Activated B cell treated with CpG ODN at 0.5 μM for 24 hours (primary cell): ENCODE measurements around the gene JARID2. TPM values are rescaled to one million over a fixed set of nuclear protein-coding genes. Genes with fewer than 3 reads are reported as not detected.

Experiments
- ATAC-seq: fragments of 200-7000 bp; cut with Tn5 transposase; one replicate; pipeline ENCODE4 v1.10.0; 2021; ENCODE audit warnings: low read depth, mild to moderate bottlenecking, moderate library complexity
- CTCF ChIA-PET: fragments of 350-600 bp; sonication (Branson Sonifier 250); formaldehyde crosslinking; loops from one replicate; lab custom pipeline; 2021; ENCODE audit warnings: antibody characterized with exemption; lab: Charles Lee
- POLR2A ChIA-PET: fragments of 350-600 bp; sonication (Branson Sonifier 250); formaldehyde crosslinking; loops from one replicate; lab custom pipeline; 2021; ENCODE audit warnings: antibody characterized with exemption; lab: Charles Lee
- DNase-seq: peaks from one replicate; pipeline ENCODE4 v3.0.0; 2022
- H3K27ac Mint-ChIP-seq: one replicate; pipeline ENCODE4 v1.8.0; 2020; ENCODE audit warnings: mixed read lengths
- H3K27me3 Mint-ChIP-seq: one replicate; pipeline ENCODE4 v1.8.0; 2021; ENCODE audit warnings: mixed read lengths
- H3K36me3 Mint-ChIP-seq: one replicate; pipeline ENCODE4 v1.8.0; 2021; ENCODE audit warnings: low read depth, mixed read lengths
- H3K4me1 Mint-ChIP-seq: one replicate; pipeline ENCODE4 v1.8.0; 2021; ENCODE audit warnings: mixed read lengths
- H3K4me3 Mint-ChIP-seq: one replicate; pipeline ENCODE4 v1.8.0; 2020; ENCODE audit warnings: mild to moderate bottlenecking, mixed read lengths
- H3K9me3 Mint-ChIP-seq: one replicate; pipeline ENCODE4 v1.8.0; 2020; ENCODE audit warnings: mixed read lengths
- intact Hi-C: fragments of 100-400 bp; cut with micrococcal nuclease; formaldehyde crosslinking; loops from one replicate; pipeline ENCODE4 v1.15.1; 2024
- total RNA-seq: library from RNA; stranded (reverse); gene quantifications from 2 replicates; pipeline ENCODE4 v1.2.3, GENCODE V29; 2022
- TF ChIP-seq, protein P1 (sequence below): fragments of 200-600 bp; IDR thresholded peaks from one replicate; pipeline ENCODE4 v1.8.0; 2022; ENCODE audit warnings: antibody characterized with exemption, mild to moderate bottlenecking

Gene JARID2
- total RNA-seq, 1 donor from 2014 or later: 28.5 TPM

DNA sequence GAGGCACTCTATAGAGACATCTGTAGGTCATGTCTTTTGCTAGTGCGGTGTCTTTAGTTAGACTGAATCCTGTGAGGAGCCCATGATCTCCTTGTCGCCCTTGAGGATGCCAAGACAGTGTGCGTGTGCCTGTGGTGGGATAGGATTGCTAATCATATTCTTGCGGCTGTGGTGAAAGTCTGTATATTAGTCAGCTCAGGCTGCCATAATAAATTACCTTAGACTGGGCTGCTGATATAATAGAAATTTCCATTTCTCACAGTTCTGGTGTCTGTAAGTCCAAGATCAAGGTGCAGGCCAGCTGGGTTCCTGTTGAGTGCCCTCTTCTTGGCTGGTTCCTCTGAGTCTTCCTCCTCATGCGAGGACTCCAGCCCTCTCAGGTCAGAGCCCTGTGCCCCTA is 141.2 kb downstream of the JARID2 start:
- POLR2A ChIA-PET: no interaction called here

DNA sequence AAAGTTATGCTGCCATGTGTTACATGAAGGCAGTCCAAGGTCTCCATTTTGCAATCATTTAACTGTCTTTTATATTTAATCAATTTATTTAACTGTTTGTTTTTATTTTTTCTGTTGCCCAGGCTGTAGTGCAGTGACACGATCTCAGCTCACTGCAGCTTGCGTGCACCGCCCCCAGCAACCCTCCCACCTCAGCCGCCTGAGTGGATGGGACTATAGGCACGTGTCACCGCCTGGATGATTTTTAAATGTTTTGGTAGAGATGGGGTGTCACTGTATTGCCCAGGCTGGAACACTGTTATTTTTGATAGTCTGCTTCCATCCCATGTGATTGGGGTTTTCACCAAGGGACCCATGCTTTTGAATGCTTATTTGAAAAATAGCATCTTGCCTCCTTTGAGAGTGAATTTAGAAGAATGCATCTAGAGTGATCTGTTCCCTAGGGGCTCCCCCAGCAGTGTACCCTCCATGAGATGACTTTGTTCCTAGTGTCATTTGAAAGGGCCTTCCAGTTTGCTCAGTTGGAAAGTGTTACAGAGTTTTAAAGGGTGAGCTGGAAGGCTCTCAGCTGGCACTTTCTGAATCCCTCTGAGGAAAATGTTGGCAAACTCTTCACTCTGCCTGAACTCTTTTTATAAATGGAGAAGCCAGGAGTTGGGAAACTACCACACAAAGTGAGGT is 143.4 kb downstream of the JARID2 start:
- Mint-ChIP-seq H3K9me3 (no peaks in the 10 kb centered on the region), H3K27ac (peak overlapping the region; percentile 14), H3K27me3 (no peaks in the 10 kb centered on the region), H3K36me3 (peaks cover 8% of the 10 kb centered on the region), H3K4me3 (peak overlapping the region; percentile 42), H3K4me1 (peaks cover 76% of the 10 kb centered on the region)
- TF ChIP-seq, protein P1, sequence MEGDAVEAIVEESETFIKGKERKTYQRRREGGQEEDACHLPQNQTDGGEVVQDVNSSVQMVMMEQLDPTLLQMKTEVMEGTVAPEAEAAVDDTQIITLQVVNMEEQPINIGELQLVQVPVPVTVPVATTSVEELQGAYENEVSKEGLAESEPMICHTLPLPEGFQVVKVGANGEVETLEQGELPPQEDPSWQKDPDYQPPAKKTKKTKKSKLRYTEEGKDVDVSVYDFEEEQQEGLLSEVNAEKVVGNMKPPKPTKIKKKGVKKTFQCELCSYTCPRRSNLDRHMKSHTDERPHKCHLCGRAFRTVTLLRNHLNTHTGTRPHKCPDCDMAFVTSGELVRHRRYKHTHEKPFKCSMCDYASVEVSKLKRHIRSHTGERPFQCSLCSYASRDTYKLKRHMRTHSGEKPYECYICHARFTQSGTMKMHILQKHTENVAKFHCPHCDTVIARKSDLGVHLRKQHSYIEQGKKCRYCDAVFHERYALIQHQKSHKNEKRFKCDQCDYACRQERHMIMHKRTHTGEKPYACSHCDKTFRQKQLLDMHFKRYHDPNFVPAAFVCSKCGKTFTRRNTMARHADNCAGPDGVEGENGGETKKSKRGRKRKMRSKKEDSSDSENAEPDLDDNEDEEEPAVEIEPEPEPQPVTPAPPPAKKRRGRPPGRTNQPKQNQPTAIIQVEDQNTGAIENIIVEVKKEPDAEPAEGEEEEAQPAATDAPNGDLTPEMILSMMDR: no peak
- ChIA-PET POLR2A (no interaction called here), CTCF (interaction anchor here (0.7 to 2.0 kb wide), 13 partner anchors 10 to 1481 kb away, joined by 3 to 9 read pairs (median 5); no protein-coding TSS in a partner anchor)
- DNase-seq: no peak
- intact Hi-C loops: loop anchor here (2.0 to 5.0 kb wide), 3 partner anchors 33 to 1480 kb away; no protein-coding TSS in a partner anchor
- no peak for ATAC-seq

More for the DNA sequence above, 141.2 kb downstream of the JARID2 start:
- DNase-seq (no peak), ATAC-seq (no peak)
- Mint-ChIP-seq H3K4me3 (no peak overlapping the region), H3K27ac (no peak overlapping the region), H3K27me3 (no peaks in the 10 kb centered on the region), H3K4me1 (peaks cover 87% of the 10 kb centered on the region), H3K36me3 (no peaks in the 10 kb centered on the region), H3K9me3 (no peaks in the 10 kb centered on the region)
- intact Hi-C loops: loop anchor here (5.0 kb wide), 2 partner anchors 35 to 45 kb away; no protein-coding TSS in a partner anchor
- CTCF ChIA-PET: interaction anchor here (0.7 to 2.0 kb wide), 4 partner anchors 41 to 1478 kb away, joined by 3 to 6 read pairs (median 4); no protein-coding TSS in a partner anchor
- TF ChIP-seq, protein P1: no peak

DNA sequence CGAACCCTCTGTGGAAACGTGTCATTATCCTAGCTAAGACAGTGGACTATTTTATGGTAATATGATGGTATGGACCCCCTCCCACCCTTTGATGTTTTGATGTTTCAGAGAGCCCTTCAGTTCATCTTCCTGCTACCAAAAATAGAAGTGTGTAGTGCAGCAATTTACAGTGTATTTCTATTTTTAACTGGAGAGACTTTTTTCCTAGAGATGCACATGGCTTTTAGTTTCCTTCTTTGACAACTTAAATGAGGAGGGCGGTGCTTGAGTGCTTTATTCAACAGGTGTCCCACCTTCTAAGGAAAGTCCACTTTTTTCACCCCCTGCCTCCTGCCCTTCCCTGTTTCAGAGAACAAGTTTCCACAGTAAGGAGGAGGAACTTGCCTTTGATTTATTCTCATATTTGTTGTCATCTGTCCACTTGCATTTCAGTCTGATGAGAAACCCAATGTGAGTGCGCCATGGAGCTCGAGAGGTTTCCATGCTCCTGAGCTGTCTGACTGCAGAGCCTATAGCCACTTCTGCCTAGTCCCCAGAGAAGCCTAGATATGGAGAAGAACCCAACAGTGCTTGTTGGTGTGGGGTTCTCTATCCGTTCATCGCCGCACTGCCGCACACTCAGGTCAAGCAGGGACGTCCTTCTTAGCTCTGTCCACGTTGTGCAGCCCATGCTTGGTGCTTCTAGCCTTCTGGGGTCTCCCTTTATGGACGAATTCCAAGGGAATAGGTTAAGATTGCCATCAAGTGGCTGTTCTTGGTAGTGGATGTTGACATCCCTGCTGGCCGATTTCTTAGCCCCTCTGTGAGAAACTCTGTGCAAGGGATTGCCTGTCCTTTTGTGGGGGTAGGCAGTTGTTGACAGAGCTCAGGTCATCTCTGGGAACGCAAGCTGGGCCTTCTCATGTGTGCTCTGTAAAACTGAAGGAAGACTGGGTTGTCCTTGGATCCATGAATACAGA is 144.2 kb downstream of the JARID2 start:
- H3K27me3 Mint-ChIP-seq: no peaks in the 10 kb centered on the region
- H3K4me1 Mint-ChIP-seq: peaks cover 71% of the 10 kb centered on the region
- ChIA-PET CTCF (interaction anchor here (0.6 to 1.9 kb wide), 13 partner anchors 11 to 1481 kb away, joined by 3 to 9 read pairs (median 4); no protein-coding TSS in a partner anchor), POLR2A (interaction anchor here (0.6 to 1.2 kb wide), 3 partner anchors 143 to 1293 kb away, joined by 3 to 6 read pairs (median 3); no protein-coding TSS in a partner anchor)
- H3K27ac Mint-ChIP-seq: peak overlapping the region; percentile 30
- DNase-seq: no peak
- intact Hi-C loops: loop anchor here (1.0 to 5.0 kb wide), 6 partner anchors 32 to 1481 kb away; no protein-coding TSS in a partner anchor
- H3K36me3 Mint-ChIP-seq: peaks cover 12% of the 10 kb centered on the region
- TF ChIP-seq, protein P1: no peak
- ATAC-seq: peak; percentile 69
- H3K4me3 Mint-ChIP-seq: peak overlapping the region; percentile 42
- no peaks in the 10 kb centered on the region for H3K9me3 Mint-ChIP-seq

DNA sequence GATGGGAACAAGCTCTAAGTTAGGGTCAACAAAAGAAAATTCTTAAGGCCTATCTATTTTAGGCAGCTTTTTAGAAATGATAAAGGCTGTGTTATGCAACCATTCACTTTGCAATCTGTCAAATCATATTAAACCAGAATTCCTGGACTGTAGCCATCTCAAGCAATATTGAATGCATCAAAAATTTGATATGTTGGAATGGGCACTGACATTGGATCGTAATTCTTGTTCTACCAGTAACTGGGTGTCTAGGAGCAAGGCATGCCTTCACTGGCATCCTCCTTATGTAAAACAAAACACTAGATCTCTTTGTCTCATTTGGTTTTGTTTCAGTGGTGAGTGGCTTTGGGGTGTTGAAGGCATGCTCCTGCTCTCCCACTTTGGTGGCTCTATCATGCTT is 145.6 kb downstream of the JARID2 start:
- ChIA-PET POLR2A (no interaction called here), CTCF (interaction anchor here (0.9 to 1.9 kb wide), 3 partner anchors 49 to 1181 kb away, joined by 3 to 9 read pairs (median 3); no protein-coding TSS in a partner anchor)
- intact Hi-C loops: loop anchor here (2.0 kb wide), 2 partner anchors 65 to 137 kb away; no protein-coding TSS in a partner anchor
- peaks cover 12% of the 10 kb centered on the region for H3K36me3 Mint-ChIP-seq
- peaks cover 58% of the 10 kb centered on the region for H3K4me1 Mint-ChIP-seq
- H3K4me3 Mint-ChIP-seq: no peak overlapping the region
- no peaks in the 10 kb centered on the region for H3K27me3 Mint-ChIP-seq
- H3K27ac Mint-ChIP-seq: peak overlapping the region; percentile 3
- no peaks in the 10 kb centered on the region for H3K9me3 Mint-ChIP-seq
- ATAC-seq (no peak), DNase-seq (no peak)
- TF ChIP-seq, protein P1: no peak
